GM12801 (cell line): ENCODE measurements around the gene CLIC3.

ENCODE experiments used
- TF ChIP-seq, protein P1 (sequence below): IDR thresholded peaks from one replicate; pipeline ENCODE4 v1.5.1; 2011; ENCODE audit warnings: control low read depth; ENCODE audit not compliant: insufficient read length; ENCODE audit errors: extremely low read depth

CLIC3 gene

DNA sequence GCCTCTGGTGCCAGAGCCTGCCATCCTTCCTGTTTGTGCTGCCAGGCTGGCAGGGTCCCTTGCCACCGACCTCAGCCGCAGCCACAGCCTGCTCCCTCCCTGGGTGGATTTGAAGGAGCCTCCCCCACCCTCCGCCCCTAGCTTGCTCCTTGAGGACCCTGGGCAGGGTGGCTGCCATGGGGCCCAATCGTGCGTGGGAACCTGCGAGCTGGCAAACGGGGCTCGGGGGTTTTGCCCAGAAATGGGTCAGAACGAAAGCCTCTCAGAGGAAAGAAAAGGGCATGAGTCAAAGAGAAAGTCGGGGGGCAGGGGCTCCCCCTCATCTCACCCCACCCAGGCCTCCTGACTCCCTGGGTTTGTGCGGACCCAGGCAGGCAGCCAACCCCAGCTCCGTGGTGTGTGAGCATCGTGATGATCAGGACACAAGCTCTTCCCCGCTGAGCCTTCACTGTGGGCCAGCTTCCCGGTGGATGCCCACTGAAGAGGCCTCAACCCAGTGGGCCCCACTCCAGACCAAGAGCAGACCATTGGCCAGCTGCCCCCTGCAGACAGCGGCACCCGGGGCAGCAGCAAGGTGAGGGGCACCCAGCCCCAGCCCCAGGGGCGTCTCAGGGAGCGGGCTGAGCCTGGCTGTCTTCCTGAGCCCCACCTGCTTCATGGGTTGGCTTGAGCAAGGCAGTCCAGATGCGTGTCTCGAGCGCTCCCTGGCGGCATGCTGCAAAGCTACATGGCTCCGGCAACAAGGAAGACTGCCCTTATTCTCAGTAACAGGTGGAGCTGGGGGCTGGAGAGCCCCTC, 38.5 kb upstream of the CLIC3 start:
- TF ChIP-seq, protein P1, sequence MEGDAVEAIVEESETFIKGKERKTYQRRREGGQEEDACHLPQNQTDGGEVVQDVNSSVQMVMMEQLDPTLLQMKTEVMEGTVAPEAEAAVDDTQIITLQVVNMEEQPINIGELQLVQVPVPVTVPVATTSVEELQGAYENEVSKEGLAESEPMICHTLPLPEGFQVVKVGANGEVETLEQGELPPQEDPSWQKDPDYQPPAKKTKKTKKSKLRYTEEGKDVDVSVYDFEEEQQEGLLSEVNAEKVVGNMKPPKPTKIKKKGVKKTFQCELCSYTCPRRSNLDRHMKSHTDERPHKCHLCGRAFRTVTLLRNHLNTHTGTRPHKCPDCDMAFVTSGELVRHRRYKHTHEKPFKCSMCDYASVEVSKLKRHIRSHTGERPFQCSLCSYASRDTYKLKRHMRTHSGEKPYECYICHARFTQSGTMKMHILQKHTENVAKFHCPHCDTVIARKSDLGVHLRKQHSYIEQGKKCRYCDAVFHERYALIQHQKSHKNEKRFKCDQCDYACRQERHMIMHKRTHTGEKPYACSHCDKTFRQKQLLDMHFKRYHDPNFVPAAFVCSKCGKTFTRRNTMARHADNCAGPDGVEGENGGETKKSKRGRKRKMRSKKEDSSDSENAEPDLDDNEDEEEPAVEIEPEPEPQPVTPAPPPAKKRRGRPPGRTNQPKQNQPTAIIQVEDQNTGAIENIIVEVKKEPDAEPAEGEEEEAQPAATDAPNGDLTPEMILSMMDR: peak; percentile 88

GRCh38 chr9:137034039-137034708, 37.8 kb upstream of the CLIC3 start:
- TF ChIP-seq, protein P1: no peak

- TF ChIP-seq, protein P1: no peak
These were observed 36.5 kb upstream of the CLIC3 start for GRCh38 chr9:137032858-137033257.

DNA sequence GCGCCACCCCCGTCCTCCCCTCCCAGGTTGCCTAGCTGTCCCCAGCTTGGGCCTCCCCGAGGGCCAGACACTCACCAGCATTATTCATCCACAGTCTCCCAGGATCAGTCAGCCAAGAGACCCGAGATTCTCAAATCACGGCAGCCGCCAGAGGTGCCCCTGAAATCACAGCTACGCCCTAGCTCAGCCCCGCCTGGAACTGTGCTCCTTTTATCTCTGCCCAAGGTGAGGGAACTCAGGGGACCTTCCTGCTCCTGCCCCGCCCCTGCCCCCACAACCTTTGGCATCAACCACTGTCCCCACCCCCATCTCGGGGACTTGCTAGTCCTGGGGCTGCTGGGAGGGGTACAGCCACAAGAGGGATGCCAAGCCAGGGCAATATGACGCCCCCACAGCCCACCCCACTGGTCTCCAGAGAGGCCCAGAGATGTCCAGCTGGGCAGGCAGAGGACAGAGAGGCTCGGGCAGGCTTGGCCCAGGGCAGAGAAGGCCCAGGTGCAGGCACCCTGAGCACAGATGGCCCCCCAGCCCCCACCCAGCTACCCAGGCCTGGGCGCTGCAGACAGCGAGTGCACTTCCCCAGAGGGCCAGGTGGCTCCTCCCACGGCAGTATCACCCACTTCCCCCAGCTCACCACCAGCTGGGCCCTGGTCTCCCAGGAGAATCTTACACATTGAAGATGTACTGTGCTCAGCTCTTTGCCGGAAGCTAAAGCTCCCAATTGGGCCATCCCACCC, 35.7 kb upstream of the CLIC3 start, which contains the start of gene FUT7:
Gene FUT7, minus strand, starts transcription at position 185 of the 737 bp plus-strand sequence. Its CDS starts 97 bp downstream, at position 88.
- TF ChIP-seq, protein P1: no peak

- TF ChIP-seq, protein P1: no peak
These were observed 34.5 kb upstream of the CLIC3 start for GRCh38 chr9:137030538-137031527.

- TF ChIP-seq, protein P1: no peak
These were observed 33.6 kb upstream of the CLIC3 start for GRCh38 chr9:137030006-137030405.
